ENCODE data around the gene ERFL.

GRCh38 chr19:41898235-41898634, 30.0 kb downstream of the ERFL start:
- no peak for TF ChIP-seq CTCF (IDR thresholded peaks at IDR 0.05; ENCODE audit: insufficient read depth, low read length)
- TF ChIP-seq POLR2AphosphoS5 (IDR thresholded peaks at IDR 0.05; ENCODE audit: low read depth) = no peak
- no peak for TF ChIP-seq SPI1 (IDR thresholded peaks at IDR 0.05; ENCODE audit: borderline replicate concordance, low read depth)
- TF ChIP-seq REST (IDR thresholded peaks at IDR 0.05; ENCODE audit: insufficient replicate concordance, low read depth) = no peak
